Endothelial cell of umbilical vein (primary cell): ENCODE data around the gene CKLF. TPM values are rescaled to one million over a fixed set of nuclear protein-coding genes. Genes with fewer than 3 reads are reported as not detected.

Source experiments
- BruUV-seq: library from RNA; stranded (reverse); fragments of 400-500 nt; replicated peaks from 2 replicates; lab custom pipeline; 2021; lab: Mats Ljungman, UMichigan
- CTCF ChIA-PET: fragments of 300-600, 350-600 bp; sonication (Branson Sonifier 250); formaldehyde crosslinking; loops from one replicate; lab custom pipeline; 2021; ENCODE audit warnings: antibody characterized with exemption, inconsistent platforms; lab: Charles Lee
- POLR2A ChIA-PET: fragments of 300-600, 350-600 bp; sonication (Branson Sonifier 250); formaldehyde crosslinking; loops from one replicate; lab custom pipeline; 2021; ENCODE audit warnings: antibody characterized with exemption, inconsistent platforms; lab: Charles Lee
- DNase-seq: peaks from one replicate; pipeline ENCODE4 v3.0.0-alpha.2; 2011; ENCODE audit warnings: low read depth, low spot score
- FAIRE-seq: peaks from 2 replicates; lab custom pipeline; 2011; peaks lifted over from hg19 to GRCh38; lab: Jason Lieb, UNC
- H2AFZ ChIP-seq: 2 replicates; pipeline ENCODE4 v1.6.0; 2012; ENCODE audit warnings: low read depth, low read length, control low read depth, inconsistent platforms
- H3K27ac ChIP-seq: 2 replicates; pipeline ENCODE4 v1.5.1; 2011; ENCODE audit warnings: low read depth, mild to moderate bottlenecking, control low read depth, low read length, moderate library complexity; ENCODE audit not compliant: insufficient read depth
- H3K27me3 ChIP-seq, 2 experiments: 2 replicates each; pipeline versions ENCODE4 v1.6.0 to v1.6.1; 2011; ENCODE audit warnings: low read length in 2 of 2, mixed read lengths in 1 of 2; ENCODE audit not compliant: control insufficient read depth in 2 of 2, insufficient read depth in 2 of 2
- H3K36me3 ChIP-seq, 2 experiments: 2 replicates in 1 of 2; 3 replicates in 1 of 2; pipeline ENCODE4 v1.5.1; 2011; ENCODE audit warnings: low read length in 2 of 2, mild to moderate bottlenecking in 1 of 2, moderate library complexity in 1 of 2; ENCODE audit not compliant: control insufficient read depth in 2 of 2, insufficient read depth in 2 of 2; ENCODE audit errors: extremely low read depth in 1 of 2
- H3K4me1 ChIP-seq: 3 replicates; pipeline ENCODE4 v1.5.1; 2011; ENCODE audit warnings: mild to moderate bottlenecking, low read length; ENCODE audit not compliant: control insufficient read depth, insufficient read depth; ENCODE audit errors: extremely low read depth
- H3K4me2 ChIP-seq: 2 replicates; pipeline ENCODE4 v1.6.1; 2011; ENCODE audit warnings: low read length, control low read depth, mixed read lengths; ENCODE audit not compliant: insufficient read depth
- H3K4me3 ChIP-seq, 3 experiments: fragments of 200-600 bp in 1 of 3; sonication (generic), shearing (Covaris generic) in 1 of 3; replicated peaks in 1 of 3; 2 replicates each; pipeline ENCODE4 v1.5.1; 2011 to 2016; ENCODE audit warnings: control low read depth in 3 of 3, low read length in 3 of 3, mild to moderate bottlenecking in 2 of 3, inconsistent platforms in 1 of 3, low read depth in 1 of 3, moderate library complexity in 1 of 3; ENCODE audit not compliant: insufficient read depth in 1 of 3
- H3K79me2 ChIP-seq: 2 replicates; pipeline ENCODE4 v1.6.0; 2012; ENCODE audit warnings: low read length, inconsistent platforms; ENCODE audit not compliant: control insufficient read depth, insufficient read depth
- H3K9ac ChIP-seq: replicated peaks from 2 replicates; pipeline ENCODE3; 2011; ENCODE audit warnings: low read length, control low read depth; ENCODE audit not compliant: insufficient read depth; ENCODE audit errors: extremely low read depth
- H3K9me1 ChIP-seq: replicated peaks from 3 replicates; pipeline ENCODE4 v1.6.0; 2011; ENCODE audit warnings: mild to moderate bottlenecking, low read length; ENCODE audit not compliant: control insufficient read depth, insufficient read depth; ENCODE audit errors: extremely low read depth
- H3K9me3 ChIP-seq: replicated peaks from 2 replicates; pipeline ENCODE4 v1.5.1; 2012; ENCODE audit warnings: low read length, inconsistent platforms; ENCODE audit not compliant: control insufficient read depth, insufficient read depth
- H4K20me1 ChIP-seq: replicated peaks from 2 replicates; pipeline ENCODE3; 2011; ENCODE audit warnings: mild to moderate bottlenecking, low read length; ENCODE audit not compliant: control insufficient read depth, insufficient read depth; ENCODE audit errors: extremely low read depth
- EZH2 ChIP-seq: IDR thresholded peaks from 2 replicates; pipeline ENCODE4 v1.6.1; 2012; ENCODE audit warnings: borderline replicate concordance, low read depth, mild to moderate bottlenecking, moderate library complexity, low read length, inconsistent platforms; ENCODE audit not compliant: severe bottlenecking
- FOS ChIP-seq: IDR thresholded peaks from 2 replicates; pipeline ENCODE4 v1.6.1; 2011; ENCODE audit warnings: mild to moderate bottlenecking, low read length, moderate library complexity, borderline replicate concordance; ENCODE audit not compliant: insufficient read depth
- GATA2 ChIP-seq: IDR thresholded peaks from 2 replicates; pipeline ENCODE4 v1.7.0; 2011; ENCODE audit warnings: low read depth, mild to moderate bottlenecking, moderate library complexity, mixed read lengths, low read length; ENCODE audit not compliant: insufficient read length, insufficient read depth
- JUN ChIP-seq: IDR thresholded peaks from 2 replicates; pipeline ENCODE4 v1.6.1; 2011; ENCODE audit warnings: borderline replicate concordance, low read depth; ENCODE audit not compliant: insufficient read length, insufficient read depth
- MYC ChIP-seq: IDR thresholded peaks from one replicate; pipeline ENCODE4 v1.6.1; 2011; ENCODE audit warnings: mild to moderate bottlenecking, low read depth, low read length
- POLR2A ChIP-seq: IDR thresholded peaks from 2 replicates; pipeline ENCODE4 v1.6.1; 2012; ENCODE audit warnings: low read depth, mild to moderate bottlenecking, control low read depth, low read length
- POLR2AphosphoS5 ChIP-seq: IDR thresholded peaks from 2 replicates; pipeline ENCODE4 v1.6.1; 2012; ENCODE audit warnings: low read depth, mild to moderate bottlenecking, control low read depth, low read length, moderate library complexity; ENCODE audit not compliant: insufficient read depth
- dilution Hi-C: fragments of 300-500 bp; cut with MboI; formaldehyde crosslinking; loops from one replicate; pipeline ENCODE4 v1.15.0; 2019; ENCODE audit warnings: low sequenced_read_pairs; ENCODE audit not compliant: extremely low pct_ligation_motif_present
- intact Hi-C: fragments of 100-400 bp; cut with micrococcal nuclease; formaldehyde crosslinking; loops from one replicate; pipeline ENCODE4 v1.10.0; 2022
- polyA plus RNA-seq, 4 experiments: library from polyadenylated mRNA; depleted of rRNA in 3 of 4; stranded (reverse) in 3 of 4; unstranded in 1 of 4; fragments of >200 nt; gene quantifications; 2 replicates each; pipeline versions ENCODE4 v1.2.1 to v1.2.3, GENCODE V29; 2011 to 2012; ENCODE audit warnings: missing spikeins in 1 of 4
- total RNA-seq: library from RNA; stranded (reverse); gene quantifications from 2 replicates; pipeline ENCODE4 v1.2.3, GENCODE V29; 2021
- TF ChIP-seq, protein P1 (sequence below): IDR thresholded peaks from 2 replicates; pipeline ENCODE4 v1.6.1; 2011; ENCODE audit not compliant: insufficient read depth, insufficient read length
- TF ChIP-seq, protein P2 (sequence below), 2 donors: IDR thresholded peaks; 1 replicate in 1 of 2; 2 replicates in 1 of 2; pipeline ENCODE4 v1.5.1; 2011; ENCODE audit warnings: low read length in 2 of 2, mild to moderate bottlenecking in 2 of 2, moderate library complexity in 2 of 2, control low read depth in 1 of 2, inconsistent platforms in 1 of 2, low read depth in 1 of 2; ENCODE audit not compliant: insufficient read depth in 1 of 2; ENCODE audit errors: extremely low read depth in 1 of 2

CKLF gene
- total and polyA plus RNA-seq, 2 donors (not counting 3 experiments of a cell fraction or from before 2014, with no cell fraction given), result 80.0 to 209 TPM

DNA sequence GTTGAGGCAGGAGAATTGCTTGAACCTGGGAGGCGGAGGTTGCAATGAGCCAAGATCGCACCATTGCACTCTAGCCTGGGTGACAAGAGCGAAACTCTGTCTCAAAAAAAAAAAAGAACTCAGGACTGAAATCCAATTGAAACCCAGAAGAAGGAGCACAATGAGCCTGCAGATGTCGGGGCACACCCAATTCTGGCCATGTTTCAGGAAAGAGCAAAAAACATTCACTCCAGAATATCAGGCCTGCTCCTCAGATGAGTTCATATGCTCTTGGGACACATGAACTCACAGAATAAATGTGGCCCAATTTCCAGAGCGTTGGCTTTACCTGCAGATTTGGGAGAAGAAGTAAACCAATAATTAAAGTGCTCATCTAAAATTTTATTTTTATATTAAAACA is 23.9 kb downstream of the CKLF start:
- H3K9me1 ChIP-seq, result no peaks in the 10 kb centered on the region
- DNase-seq (no peak), FAIRE-seq (no peak)
- TF ChIP-seq POLR2A, result no peak
- no peak for TF ChIP-seq MYC
- TF ChIP-seq, protein P1, sequence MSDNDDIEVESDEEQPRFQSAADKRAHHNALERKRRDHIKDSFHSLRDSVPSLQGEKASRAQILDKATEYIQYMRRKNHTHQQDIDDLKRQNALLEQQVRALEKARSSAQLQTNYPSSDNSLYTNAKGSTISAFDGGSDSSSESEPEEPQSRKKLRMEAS, result no peak
- TF ChIP-seq GATA2, result no peak
- no peak for TF ChIP-seq FOS
- no peak for TF ChIP-seq POLR2AphosphoS5
- TF ChIP-seq, protein P2, sequence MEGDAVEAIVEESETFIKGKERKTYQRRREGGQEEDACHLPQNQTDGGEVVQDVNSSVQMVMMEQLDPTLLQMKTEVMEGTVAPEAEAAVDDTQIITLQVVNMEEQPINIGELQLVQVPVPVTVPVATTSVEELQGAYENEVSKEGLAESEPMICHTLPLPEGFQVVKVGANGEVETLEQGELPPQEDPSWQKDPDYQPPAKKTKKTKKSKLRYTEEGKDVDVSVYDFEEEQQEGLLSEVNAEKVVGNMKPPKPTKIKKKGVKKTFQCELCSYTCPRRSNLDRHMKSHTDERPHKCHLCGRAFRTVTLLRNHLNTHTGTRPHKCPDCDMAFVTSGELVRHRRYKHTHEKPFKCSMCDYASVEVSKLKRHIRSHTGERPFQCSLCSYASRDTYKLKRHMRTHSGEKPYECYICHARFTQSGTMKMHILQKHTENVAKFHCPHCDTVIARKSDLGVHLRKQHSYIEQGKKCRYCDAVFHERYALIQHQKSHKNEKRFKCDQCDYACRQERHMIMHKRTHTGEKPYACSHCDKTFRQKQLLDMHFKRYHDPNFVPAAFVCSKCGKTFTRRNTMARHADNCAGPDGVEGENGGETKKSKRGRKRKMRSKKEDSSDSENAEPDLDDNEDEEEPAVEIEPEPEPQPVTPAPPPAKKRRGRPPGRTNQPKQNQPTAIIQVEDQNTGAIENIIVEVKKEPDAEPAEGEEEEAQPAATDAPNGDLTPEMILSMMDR (IDR thresholded peaks at IDR 0.05; ENCODE audit: extremely low read depth in 1 of 2, insufficient read depth in 1 of 2, low read depth in 1 of 2, low read length in 2 of 2), result no peak
- TF ChIP-seq EZH2, result no peak
- TF ChIP-seq JUN, result no peak
- peaks cover 11% of the 10 kb centered on the region for H3K4me1 ChIP-seq
- no TSS peak for BruUV-seq
- no peak overlapping the region for H3K27ac ChIP-seq
- H3K9ac ChIP-seq, result no peak overlapping the region
- CTCF ChIA-PET, result interaction anchor here (1.3 kb wide), 1 partner anchor 218 kb away, joined by 3 read pairs; no protein-coding TSS in a partner anchor
- no peak overlapping the region for H3K4me3 ChIP-seq
- no peaks in the 10 kb centered on the region for H4K20me1 ChIP-seq
- POLR2A ChIA-PET, result no interaction called here
- no peaks in the 10 kb centered on the region for H3K79me2 ChIP-seq
- no peak overlapping the region for H3K4me2 ChIP-seq
- H3K36me3 ChIP-seq, result no peaks in the 10 kb centered on the region
- intact Hi-C loops (no loop called here), dilution Hi-C loops (no loop called here)
- peaks cover 4 to 13% of the 10 kb centered on the region in 2 experiments for H3K27me3 ChIP-seq
- H3K9me3 ChIP-seq, result no peaks in the 10 kb centered on the region
- no peak overlapping the region for H2AFZ ChIP-seq
